Uterus (tissue), 4 donors: ENCODE results near the gene DAO. TPM values are rescaled to one million over a fixed set of nuclear protein-coding genes. Genes with fewer than 3 reads are reported as not detected.
"Not testable (repeated sequence)": the region's sequence is repeated elsewhere in the genome, so short reads cannot be mapped to it uniquely, and the experiment has no call there.

Experiments used
- DNase-seq, 2 donors: peaks; one replicate each; pipeline ENCODE4 v3.0.0-alpha.2; 2019 to 2020
- H3K27ac ChIP-seq, 2 donors: fragments of 200-600 bp; sonication (generic); 1 replicate in 1 of 2; 2 replicates in 1 of 2; pipeline ENCODE4 v1.5.1; 2016 to 2018
- H3K27me3 ChIP-seq, 2 donors: fragments of 200-600 bp; sonication (generic); one replicate each; pipeline ENCODE4 v1.5.1; 2018 to 2019; ENCODE audit warnings: control low read depth in 1 of 2
- H3K36me3 ChIP-seq, 2 donors: fragments of 200-600 bp; sonication (generic); one replicate each; pipeline ENCODE4 v1.5.1; 2019; ENCODE audit warnings: control low read depth in 1 of 2
- H3K4me1 ChIP-seq, 2 donors: fragments of 200-600 bp; sonication (generic); one replicate each; pipeline ENCODE4 v1.5.1; 2018 to 2019; ENCODE audit warnings: control low read depth in 1 of 2
- H3K4me3 ChIP-seq, 2 donors: fragments of 200-600 bp; sonication (generic); 1 replicate in 1 of 2; 2 replicates in 1 of 2; pipeline ENCODE4 v1.5.1; 2018 to 2019; ENCODE audit warnings: mild to moderate bottlenecking in 1 of 2
- H3K9me3 ChIP-seq, 2 donors: fragments of 200-600 bp; sonication (generic); one replicate each; pipeline ENCODE4 v1.5.1; 2019; ENCODE audit warnings: control low read depth in 1 of 2
- CTCF ChIP-seq, 4 experiments: fragments of 200-600 bp in 2 of 4; fragments of 450-650 bp in 2 of 4; sonication (generic) in 2 of 4; IDR thresholded peaks; one replicate each; pipeline ENCODE4 v1.5.1; 2016 to 2019; ENCODE audit warnings: antibody characterized with exemption in 4 of 4, mild to moderate bottlenecking in 2 of 4, moderate library complexity in 1 of 4
- POLR2A ChIP-seq, 2 donors: fragments of 450-650 bp; IDR thresholded peaks; one replicate each; pipeline ENCODE4 v1.6.1; 2016; ENCODE audit warnings: antibody characterized with exemption in 2 of 2, mild to moderate bottlenecking in 1 of 2, moderate library complexity in 1 of 2
- intact Hi-C: fragments of 100-400 bp; cut with DNase I; formaldehyde crosslinking; loops from one replicate; pipeline ENCODE4 v1.15.1; 2023; ENCODE audit warnings: low total_unique reads
- total RNA-seq, 4 donors: library from RNA; depleted of rRNA in 3 of 4; stranded (reverse); fragments of >200 nt in 3 of 4; gene quantifications; one replicate each; pipeline versions ENCODE4 v1.1.0 to v1.2.4, GENCODE V29; 2014 to 2023
- donor health status: DM: yes; HTN: yes; CAD: no.

The DAO gene
- total RNA-seq, 4 donors from 2014 or later = not detected

GRCh38 chr12:108861878-108862587 is 17.9 kb upstream of the DAO start:
- DNase-seq = no peak
- Histone ChIP-seq H3K4me3 (no peak overlapping the region), H3K27me3 (no peaks in the 10 kb centered on the region), H3K9me3 (no peaks in the 10 kb centered on the region), H3K36me3 (no peaks in the 10 kb centered on the region), H3K27ac (no peak overlapping the region), H3K4me1 (peaks cover 0 to 6% of the 10 kb centered on the region in 2 donors)
- TF ChIP-seq POLR2A (IDR thresholded peaks at IDR 0.05) (no peak), CTCF (IDR thresholded peaks at IDR 0.05) (no peak)
- intact Hi-C loops = no loop called here

- TF ChIP-seq CTCF (IDR thresholded peaks at IDR 0.05) (no peak), POLR2A (IDR thresholded peaks at IDR 0.05) (no peak)
- Histone ChIP-seq H3K4me3 (no peak overlapping the region), H3K36me3 (no peaks in the 10 kb centered on the region), H3K27me3 (no peaks in the 10 kb centered on the region), H3K4me1 (peaks cover 0 to 6% of the 10 kb centered on the region in 2 donors), H3K9me3 (no peaks in the 10 kb centered on the region), H3K27ac (no peak overlapping the region)
- intact Hi-C loops = no loop called here
- no peak for DNase-seq
Measured at GRCh38 chr12:108862588-108862959, 17.3 kb upstream of the DAO start.

- intact Hi-C loops = no loop called here
- H3K4me3 ChIP-seq = no peak overlapping the region
- no peaks in the 10 kb centered on the region for H3K27me3 ChIP-seq
- DNase-seq = no peak
- no peaks in the 10 kb centered on the region for H3K36me3 ChIP-seq
- H3K27ac ChIP-seq = no peak overlapping the region
- H3K9me3 ChIP-seq = no peaks in the 10 kb centered on the region
- no peaks in the 10 kb centered on the region for H3K4me1 ChIP-seq
- no peak for TF ChIP-seq CTCF (IDR thresholded peaks at IDR 0.05)
Measured at GRCh38 chr12:108865169-108865568, 14.7 kb upstream of the DAO start.

GRCh38 chr12:108866083-108866482 is 13.8 kb upstream of the DAO start:
- intact Hi-C loops, H3K9me3 ChIP-seq, H3K36me3 ChIP-seq, H3K27me3 ChIP-seq, H3K27ac ChIP-seq, H3K4me3 ChIP-seq, DNase-seq, H3K4me1 ChIP-seq: not testable (repeated sequence)

- no peak for TF ChIP-seq POLR2A (IDR thresholded peaks at IDR 0.05)
- no peak for TF ChIP-seq CTCF (IDR thresholded peaks at IDR 0.05)
- no peak for DNase-seq
- intact Hi-C loops = no loop called here
- no peak overlapping the region for H3K4me3 ChIP-seq
- H3K9me3 ChIP-seq = no peaks in the 10 kb centered on the region
- no peak overlapping the region for H3K27ac ChIP-seq
- no peaks in the 10 kb centered on the region for H3K4me1 ChIP-seq
- no peaks in the 10 kb centered on the region for H3K36me3 ChIP-seq
- no peaks in the 10 kb centered on the region for H3K27me3 ChIP-seq
Measured at GRCh38 chr12:108868781-108869180, 11.1 kb upstream of the DAO start.

GRCh38 chr12:108875280-108875679 is 4.6 kb upstream of the DAO start:
- H3K36me3 ChIP-seq = no peaks in the 10 kb centered on the region
- H3K4me1 ChIP-seq = no peaks in the 10 kb centered on the region
- intact Hi-C loops = no loop called here
- no peaks in the 10 kb centered on the region for H3K9me3 ChIP-seq
- no peak overlapping the region for H3K27ac ChIP-seq
- no peaks in the 10 kb centered on the region for H3K27me3 ChIP-seq
- no peak for TF ChIP-seq CTCF (IDR thresholded peaks at IDR 0.05)
- TF ChIP-seq POLR2A (IDR thresholded peaks at IDR 0.05) = no peak
- no peak overlapping the region for H3K4me3 ChIP-seq
- DNase-seq = no peak
